K562 (cell line): ENCODE data around the gene GLI3. TPM values are rescaled to one million over a fixed set of nuclear protein-coding genes. Genes with fewer than 3 reads are reported as not detected.

Source experiments
- ATAC-seq: fragments of 200-7000 bp; cut with Tn5 transposase; 3 replicates; pipeline ENCODE4 v1.9.1; 2020; ENCODE audit warnings: moderate library complexity
- BruUV-seq: library from RNA; stranded (reverse); fragments of 400-500 nt; replicated peaks from 2 replicates; lab custom pipeline; 2021; lab: Mats Ljungman, UMichigan
- CTCF ChIA-PET: fragments of 300-600 bp; formaldehyde crosslinking; extraction: SDS; loops from one replicate; lab custom pipeline; 2021; ENCODE audit warnings: low intra/inter-chr PET ratio; lab: Yijun Ruan, JAX
- POLR2A ChIA-PET: fragments of 300-600, 350-650 bp; sonication (Branson Sonifier 250); formaldehyde crosslinking; extraction: SDS; loops from one replicate; lab custom pipeline; 2021; ENCODE audit warnings: antibody characterized with exemption, inconsistent platforms; lab: Yijun Ruan, JAX
- DNase-seq, 4 experiments: peaks; one replicate each; pipeline versions ENCODE4 v3.0.0 to v3.0.0-alpha.2; 2011 to 2018; ENCODE audit warnings: low spot score in 3 of 4, mixed read lengths in 3 of 4; ENCODE audit errors: extremely low read depth in 1 of 4
- FAIRE-seq: peaks from 2 replicates; lab custom pipeline; 2011; peaks lifted over from hg19 to GRCh38; lab: Jason Lieb, UNC
- H2AFZ ChIP-seq: 2 replicates; pipeline ENCODE4 v1.6.0; 2011; ENCODE audit warnings: low read depth, low read length, control low read depth, inconsistent platforms
- H3K27ac ChIP-seq: fragments of 200-600 bp; 3 replicates; pipeline ENCODE4 v1.8.0; 2011; ENCODE audit warnings: low read depth, mild to moderate bottlenecking, control low read depth, inconsistent platforms, low read length, moderate library complexity, mixed read lengths; ENCODE audit errors: extremely low read depth
- H3K27me3 ChIP-seq, 2 experiments: fragments of 300-600 bp in 1 of 2; 2 replicates in 1 of 2; 3 replicates in 1 of 2; pipeline versions ENCODE4 v1.6.0 to v1.8.0; 2011; ENCODE audit warnings: inconsistent platforms in 2 of 2, low read length in 2 of 2, mild to moderate bottlenecking in 1 of 2, mixed read lengths in 1 of 2, moderate library complexity in 1 of 2; ENCODE audit not compliant: control insufficient read depth in 2 of 2, insufficient read depth in 2 of 2
- H3K36me3 ChIP-seq: fragments of 300-600 bp; 3 replicates; pipeline ENCODE4 v1.8.0; 2011; ENCODE audit warnings: mild to moderate bottlenecking, low read length, inconsistent platforms; ENCODE audit not compliant: control insufficient read depth, insufficient read depth
- H3K4me1 ChIP-seq, 2 experiments: fragments of 200-600 bp in 1 of 2; replicated peaks in 1 of 2; 2 replicates in 1 of 2; 3 replicates in 1 of 2; pipeline versions ENCODE4 v1.5.1 to v1.8.0; 2011; ENCODE audit warnings: inconsistent platforms in 2 of 2, low read length in 2 of 2, mild to moderate bottlenecking in 1 of 2, mixed read lengths in 1 of 2, moderate library complexity in 1 of 2; ENCODE audit not compliant: control insufficient read depth in 2 of 2, insufficient read depth in 2 of 2
- H3K4me2 ChIP-seq: 2 replicates; pipeline ENCODE4 v1.6.1; 2011; ENCODE audit warnings: low read length, control low read depth, inconsistent platforms, mixed read lengths; ENCODE audit not compliant: insufficient read depth
- H3K4me3 ChIP-seq: fragments of 200-600 bp; sonication (generic), shearing (Covaris generic); 2 replicates; pipeline ENCODE4 v1.5.1; 2016; ENCODE audit warnings: control low read depth, inconsistent platforms
- H3K79me2 ChIP-seq: fragments of 200-600 bp; 3 replicates; pipeline ENCODE4 v1.8.0; 2011; ENCODE audit warnings: low read length, inconsistent platforms; ENCODE audit not compliant: control insufficient read depth, insufficient read depth
- H3K9ac ChIP-seq, 2 experiments: 2 replicates each; pipeline versions ENCODE4 v1.6.0 to v1.6.1; 2011; ENCODE audit warnings: low read depth in 2 of 2, low read length in 2 of 2, control low read depth in 1 of 2, inconsistent platforms in 1 of 2, mild to moderate bottlenecking in 1 of 2, mixed read lengths in 1 of 2; ENCODE audit not compliant: insufficient read depth in 1 of 2
- H3K9me1 ChIP-seq: one replicate; pipeline ENCODE4 v1.6.0; 2011; ENCODE audit warnings: inconsistent platforms, mild to moderate bottlenecking, low read length, moderate library complexity; ENCODE audit not compliant: control insufficient read depth, insufficient read depth
- H3K9me3 ChIP-seq: replicated peaks from 2 replicates; pipeline ENCODE4 v1.5.1; 2011; ENCODE audit warnings: low read depth, low read length, inconsistent platforms; ENCODE audit not compliant: control insufficient read depth, insufficient read depth
- H4K20me1 ChIP-seq: replicated peaks from 2 replicates; pipeline ENCODE4 v1.6.1; 2011; ENCODE audit warnings: low read length, inconsistent platforms, mixed read lengths; ENCODE audit not compliant: control insufficient read depth, insufficient read depth
- HDAC2 ChIP-seq: fragments of 450-650 bp; IDR thresholded peaks from 2 replicates; pipeline ENCODE4 v1.6.1; 2016; ENCODE audit warnings: mild to moderate bottlenecking
- TAF7 ChIP-seq: fragments of 450-650 bp; IDR thresholded peaks from 2 replicates; pipeline ENCODE4 v1.6.1; 2016; ENCODE audit warnings: missing genetic modification characterization, missing compliant biosample characterization
- WGBS: fragments of 100-300 bp; shearing (Covaris generic); methylation state at CpG from one replicate; pipeline ENCODE4 v1.1.6; 2016; ENCODE audit warnings: low coverage, mixed read lengths; ENCODE audit not compliant: insufficient coverage; ENCODE audit errors: missing lambda C conversion rate; 5-methylcytosine and 5-hydroxymethylcytosine counted together
- in situ Hi-C: fragments of 300-500 bp; cut with MboI; formaldehyde crosslinking; loops from 4 replicates; pipeline ENCODE4 v1.15.0; 2018; ENCODE audit warnings: inconsistent platforms, mixed read lengths
- intact Hi-C: fragments of 100-400 bp; cut with micrococcal nuclease; formaldehyde crosslinking; loops from 2 replicates; pipeline ENCODE4 v1.14.2; 2022
- polyA plus RNA-seq, 8 experiments: library from polyadenylated mRNA; depleted of rRNA in 4 of 8; stranded (reverse) in 5 of 8; unstranded in 3 of 8; fragments of >200 nt; fragmentation: Nextera tagmentation in 2 of 8; fragmentation: Illumina TruSeq in 1 of 8; extraction: Ambion mirVana in 2 of 8; extraction: Trizol in 1 of 8; gene quantifications; 2 replicates each; pipeline versions ENCODE4 v1.2.1 to v1.2.3, GENCODE V29; 2011 to 2014; ENCODE audit warnings: inconsistent platforms in 1 of 8, missing spikeins in 1 of 8
- total RNA-seq, 7 experiments: library from RNA; depleted of rRNA in 6 of 7; stranded (reverse); fragments of >200 nt in 6 of 7; fragmentation: Illumina TruSeq in 2 of 7; extraction: Trizol in 2 of 7; gene quantifications; 2 replicates each; pipeline versions ENCODE4 v1.2.1 to v1.2.3, GENCODE V29; 2011 to 2021; ENCODE audit warnings: low replicate concordance in 1 of 7
- TF ChIP-seq, protein P1 (sequence below): fragments of 450-650 bp; IDR thresholded peaks from 2 replicates; pipeline ENCODE4 v1.6.1; 2017; ENCODE audit warnings: antibody characterized with exemption, mild to moderate bottlenecking

The GLI3 gene
- total and polyA plus RNA-seq, 9 of the 15 experiments (the other 6 are each of a cell fraction or from before 2014, with no cell fraction given), result 0.01 to 0.18 (median 0.07) TPM; not detected in 6

DNA sequence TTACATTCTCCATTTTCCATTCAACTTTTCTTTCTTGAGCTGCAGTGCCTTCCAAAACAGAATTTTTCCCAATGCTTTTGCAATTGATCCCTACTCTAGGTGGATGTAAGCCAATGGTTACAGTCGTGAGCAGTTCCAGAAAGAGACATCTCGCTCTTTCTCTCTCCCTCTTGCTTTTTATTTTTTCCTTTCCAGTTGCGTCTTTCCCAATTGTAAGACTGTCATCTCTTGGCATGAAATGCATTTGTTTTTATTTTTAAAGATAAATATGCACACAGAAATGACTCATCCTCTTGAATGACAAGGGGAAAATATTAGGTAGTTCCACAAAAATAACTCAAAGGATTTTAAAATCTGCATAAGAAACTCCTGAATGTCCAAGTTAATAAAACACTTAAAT is 25.1 kb downstream of the GLI3 start:
- CTCF ChIA-PET, result no interaction called here
- WGBS, result 8% methylated on average over 1 of the region's 3 CpGs
- DNase-seq, result no peak
- ATAC-seq, result no peak
- intact Hi-C loops, result no loop called here
- BruUV-seq, result no TSS peak
- no peaks in the 10 kb centered on the region for H3K9me1 ChIP-seq
- POLR2A ChIA-PET, result no interaction called here
- H3K9me3 ChIP-seq, result no peaks in the 10 kb centered on the region
- H4K20me1 ChIP-seq, result no peaks in the 10 kb centered on the region
- TF ChIP-seq TAF7, result no peak
- TF ChIP-seq, protein P1, sequence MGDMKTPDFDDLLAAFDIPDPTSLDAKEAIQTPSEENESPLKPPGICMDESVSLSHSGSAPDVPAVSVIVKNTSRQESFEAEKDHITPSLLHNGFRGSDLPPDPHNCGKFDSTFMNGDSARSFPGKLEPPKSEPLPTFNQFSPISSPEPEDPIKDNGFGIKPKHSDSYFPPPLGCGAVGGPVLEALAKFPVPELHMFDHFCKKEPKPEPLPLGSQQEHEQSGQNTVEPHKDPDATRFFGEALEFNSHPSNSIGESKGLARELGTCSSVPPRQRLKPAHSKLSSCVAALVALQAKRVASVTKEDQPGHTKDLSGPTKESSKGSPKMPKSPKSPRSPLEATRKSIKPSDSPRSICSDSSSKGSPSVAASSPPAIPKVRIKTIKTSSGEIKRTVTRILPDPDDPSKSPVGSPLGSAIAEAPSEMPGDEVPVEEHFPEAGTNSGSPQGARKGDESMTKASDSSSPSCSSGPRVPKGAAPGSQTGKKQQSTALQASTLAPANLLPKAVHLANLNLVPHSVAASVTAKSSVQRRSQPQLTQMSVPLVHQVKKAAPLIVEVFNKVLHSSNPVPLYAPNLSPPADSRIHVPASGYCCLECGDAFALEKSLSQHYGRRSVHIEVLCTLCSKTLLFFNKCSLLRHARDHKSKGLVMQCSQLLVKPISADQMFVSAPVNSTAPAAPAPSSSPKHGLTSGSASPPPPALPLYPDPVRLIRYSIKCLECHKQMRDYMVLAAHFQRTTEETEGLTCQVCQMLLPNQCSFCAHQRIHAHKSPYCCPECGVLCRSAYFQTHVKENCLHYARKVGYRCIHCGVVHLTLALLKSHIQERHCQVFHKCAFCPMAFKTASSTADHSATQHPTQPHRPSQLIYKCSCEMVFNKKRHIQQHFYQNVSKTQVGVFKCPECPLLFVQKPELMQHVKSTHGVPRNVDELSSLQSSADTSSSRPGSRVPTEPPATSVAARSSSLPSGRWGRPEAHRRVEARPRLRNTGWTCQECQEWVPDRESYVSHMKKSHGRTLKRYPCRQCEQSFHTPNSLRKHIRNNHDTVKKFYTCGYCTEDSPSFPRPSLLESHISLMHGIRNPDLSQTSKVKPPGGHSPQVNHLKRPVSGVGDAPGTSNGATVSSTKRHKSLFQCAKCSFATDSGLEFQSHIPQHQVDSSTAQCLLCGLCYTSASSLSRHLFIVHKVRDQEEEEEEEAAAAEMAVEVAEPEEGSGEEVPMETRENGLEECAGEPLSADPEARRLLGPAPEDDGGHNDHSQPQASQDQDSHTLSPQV, result no peak
- TF ChIP-seq HDAC2, result no peak
- H3K79me2 ChIP-seq, result no peaks in the 10 kb centered on the region
- H3K4me3 ChIP-seq, result no peak overlapping the region
- no peak overlapping the region for H3K9ac ChIP-seq
- H3K27me3 ChIP-seq, result peaks cover 0 to 2% of the 10 kb centered on the region in 2 experiments; a peak in 1 of 5 replicates
- no peak overlapping the region for H3K4me2 ChIP-seq
- H3K4me1 ChIP-seq, result no peaks in the 10 kb centered on the region
- no peak for FAIRE-seq
- no peak overlapping the region for H3K27ac ChIP-seq
- no peak overlapping the region for H2AFZ ChIP-seq
- in situ Hi-C loops, result no loop called here
- no peaks in the 10 kb centered on the region for H3K36me3 ChIP-seq
